RKO (cell line): ENCODE results near the gene SHCBP1.
"Not testable (repeated sequence)": the region's sequence is repeated elsewhere in the genome, so short reads cannot be mapped to it uniquely, and the experiment has no call there.

Experiments
- DNase-seq: peaks from one replicate; pipeline ENCODE4 v3.0.0-alpha.2; 2016; ENCODE audit warnings: low spot score

SHCBP1 gene, protein sequence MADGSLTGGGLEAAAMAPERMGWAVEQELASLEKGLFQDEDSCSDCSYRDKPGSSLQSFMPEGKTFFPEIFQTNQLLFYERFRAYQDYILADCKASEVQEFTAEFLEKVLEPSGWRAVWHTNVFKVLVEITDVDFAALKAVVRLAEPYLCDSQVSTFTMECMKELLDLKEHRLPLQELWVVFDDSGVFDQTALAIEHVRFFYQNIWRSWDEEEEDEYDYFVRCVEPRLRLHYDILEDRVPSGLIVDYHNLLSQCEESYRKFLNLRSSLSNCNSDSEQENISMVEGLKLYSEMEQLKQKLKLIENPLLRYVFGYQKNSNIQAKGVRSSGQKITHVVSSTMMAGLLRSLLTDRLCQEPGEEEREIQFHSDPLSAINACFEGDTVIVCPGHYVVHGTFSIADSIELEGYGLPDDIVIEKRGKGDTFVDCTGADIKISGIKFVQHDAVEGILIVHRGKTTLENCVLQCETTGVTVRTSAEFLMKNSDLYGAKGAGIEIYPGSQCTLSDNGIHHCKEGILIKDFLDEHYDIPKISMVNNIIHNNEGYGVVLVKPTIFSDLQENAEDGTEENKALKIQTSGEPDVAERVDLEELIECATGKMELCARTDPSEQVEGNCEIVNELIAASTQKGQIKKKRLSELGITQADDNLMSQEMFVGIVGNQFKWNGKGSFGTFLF

GRCh38 chr16:46621006-46621933, at the start of gene SHCBP1:
SHCBP1 (minus strand) TSS chr16:46621379; CDS start chr16:46621359, 20 bp downstream.
- DNase-seq, result peak; percentile 91

- no peak for DNase-seq
Observed at GRCh38 chr16:46662123-46662522, 40.9 kb upstream of the SHCBP1 start.

DNA sequence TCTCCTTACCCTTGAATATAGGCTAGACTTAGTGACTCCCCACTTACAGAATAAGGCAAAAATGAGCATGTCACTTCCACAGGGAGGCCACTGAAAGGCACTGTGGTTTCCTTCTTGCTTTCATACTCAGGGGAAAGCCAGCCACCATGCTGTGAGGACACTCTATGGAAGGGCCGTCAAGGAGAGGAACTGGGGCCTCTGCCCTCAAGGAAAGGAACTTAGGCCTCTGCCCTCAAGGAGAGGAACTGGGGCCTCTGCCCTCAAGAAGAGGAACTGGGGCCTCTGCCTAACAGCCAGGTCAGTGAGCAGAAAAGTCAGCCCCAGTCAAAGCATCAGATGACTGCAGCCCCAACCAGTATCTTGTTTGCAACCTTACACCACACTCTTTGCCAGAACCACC, 37.7 kb upstream of the SHCBP1 start:
- no peak for DNase-seq

GRCh38 chr16:46651305-46651704, 30.1 kb upstream of the SHCBP1 start:
- DNase-seq, result no peak

DNA sequence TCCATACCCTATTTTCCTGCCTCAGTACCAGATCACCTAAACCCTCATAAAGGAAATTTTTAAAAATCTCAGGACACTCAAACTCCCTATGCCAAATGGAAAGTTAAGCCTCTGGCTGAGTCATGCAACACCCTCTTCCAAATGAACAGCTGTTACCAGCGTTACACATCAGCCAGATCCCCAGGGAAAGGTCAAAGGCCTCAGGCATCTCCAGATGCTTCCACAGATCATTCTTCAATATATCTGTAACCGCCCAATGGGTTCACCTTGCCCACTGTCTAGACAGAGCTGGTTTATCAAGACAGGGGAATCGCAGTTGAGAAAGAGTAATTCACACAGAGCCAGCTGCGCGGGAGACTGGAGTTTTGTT, 29.1 kb upstream of the SHCBP1 start:
- no peak for DNase-seq

DNA sequence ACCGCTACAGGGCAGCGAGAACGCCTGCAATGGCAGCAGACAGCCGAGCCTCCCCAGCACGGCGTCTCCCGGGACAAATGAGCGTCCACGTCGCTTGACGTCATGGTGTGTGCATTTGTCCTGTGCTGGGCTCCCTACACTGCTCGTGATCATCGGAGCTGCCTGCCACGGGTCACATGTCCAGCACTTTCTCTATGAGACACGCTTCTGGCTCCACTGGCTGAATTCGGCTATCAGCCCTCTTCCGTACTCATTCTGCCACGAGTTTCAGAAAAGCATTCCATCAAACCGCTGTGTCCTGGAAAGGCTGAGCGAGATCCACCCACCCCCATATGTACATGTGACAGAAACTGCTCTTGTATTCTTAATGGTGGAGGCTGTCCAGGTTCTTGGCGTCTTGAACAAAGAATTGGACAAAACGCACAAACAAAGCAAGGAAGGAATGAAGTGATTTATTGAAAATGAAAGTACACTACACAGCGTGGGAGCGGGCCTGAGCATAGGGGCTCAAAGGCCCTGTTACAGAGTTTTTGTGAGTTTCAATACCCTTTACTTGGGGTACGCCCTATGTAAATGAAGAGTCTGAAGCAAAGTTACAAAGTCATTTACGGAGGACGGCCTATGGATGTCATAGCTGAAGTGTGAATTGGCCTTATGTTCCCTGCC, 28.5 kb upstream of the SHCBP1 start:
- DNase-seq, result no peak

DNA sequence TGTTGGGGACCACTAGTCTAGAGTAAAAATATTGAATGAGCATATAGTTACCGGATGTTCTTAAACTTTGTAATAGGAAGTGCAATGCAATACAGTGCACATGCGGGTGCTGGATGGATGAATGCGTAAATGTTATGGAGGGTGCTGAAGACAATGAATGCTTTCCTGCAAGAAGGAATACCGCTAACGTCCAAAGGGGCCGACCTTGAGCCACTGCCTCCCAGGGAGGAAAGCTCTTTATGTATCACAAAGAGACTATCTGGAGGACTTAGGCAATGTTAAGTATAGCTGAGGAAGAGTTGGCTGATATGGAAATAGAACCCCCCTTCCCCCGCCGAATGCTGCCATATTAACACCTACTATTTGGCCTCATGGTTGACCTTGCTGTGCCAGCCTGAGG, 27.5 kb upstream of the SHCBP1 start:
- no peak for DNase-seq

DNA sequence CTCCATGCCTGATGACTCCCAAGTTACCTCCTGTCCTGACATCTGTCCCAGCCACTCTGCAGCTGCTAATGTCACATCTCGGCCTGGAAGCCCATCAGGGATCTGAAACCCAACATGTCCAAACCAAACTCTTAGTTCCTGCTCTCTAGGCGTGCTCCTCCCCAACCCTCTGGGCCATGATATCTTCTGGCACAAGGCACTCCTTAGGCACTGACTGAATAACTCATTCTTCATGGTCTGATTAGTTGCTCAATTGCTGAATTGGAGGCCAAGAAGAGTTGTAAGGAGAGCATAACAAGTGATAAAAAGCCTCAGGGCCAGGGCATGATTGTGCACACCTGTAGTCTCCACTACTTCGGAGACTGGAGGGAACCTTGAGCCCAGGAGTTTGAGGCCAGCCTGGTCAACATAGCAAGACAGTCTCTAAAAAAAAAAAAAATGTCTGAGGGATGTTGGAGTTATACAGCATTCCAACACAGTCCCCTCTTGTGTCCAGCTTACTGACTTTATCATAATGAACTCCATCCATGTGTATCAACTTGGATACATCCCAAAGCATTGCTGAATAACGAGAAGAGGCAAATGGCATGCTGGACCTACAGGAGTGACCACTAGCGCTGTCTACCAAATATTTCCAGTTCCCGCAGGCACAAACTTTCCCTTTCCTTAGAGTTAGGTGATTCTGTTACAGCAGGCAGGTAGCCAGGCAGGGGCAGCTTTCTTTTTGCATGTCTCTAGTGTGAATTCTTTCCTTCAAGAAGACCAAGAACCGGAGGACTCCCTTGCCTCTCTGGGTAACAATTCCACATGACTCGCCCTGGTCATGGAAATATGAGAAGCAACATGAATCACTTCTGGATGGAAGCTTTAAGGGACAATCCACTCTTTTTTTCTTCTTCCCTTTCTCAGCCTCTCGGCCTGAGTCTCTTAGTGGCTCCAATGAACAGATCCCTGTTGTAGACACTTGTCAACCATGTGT, 18.1 kb upstream of the SHCBP1 start:
- peak; percentile 21 for DNase-seq

DNA sequence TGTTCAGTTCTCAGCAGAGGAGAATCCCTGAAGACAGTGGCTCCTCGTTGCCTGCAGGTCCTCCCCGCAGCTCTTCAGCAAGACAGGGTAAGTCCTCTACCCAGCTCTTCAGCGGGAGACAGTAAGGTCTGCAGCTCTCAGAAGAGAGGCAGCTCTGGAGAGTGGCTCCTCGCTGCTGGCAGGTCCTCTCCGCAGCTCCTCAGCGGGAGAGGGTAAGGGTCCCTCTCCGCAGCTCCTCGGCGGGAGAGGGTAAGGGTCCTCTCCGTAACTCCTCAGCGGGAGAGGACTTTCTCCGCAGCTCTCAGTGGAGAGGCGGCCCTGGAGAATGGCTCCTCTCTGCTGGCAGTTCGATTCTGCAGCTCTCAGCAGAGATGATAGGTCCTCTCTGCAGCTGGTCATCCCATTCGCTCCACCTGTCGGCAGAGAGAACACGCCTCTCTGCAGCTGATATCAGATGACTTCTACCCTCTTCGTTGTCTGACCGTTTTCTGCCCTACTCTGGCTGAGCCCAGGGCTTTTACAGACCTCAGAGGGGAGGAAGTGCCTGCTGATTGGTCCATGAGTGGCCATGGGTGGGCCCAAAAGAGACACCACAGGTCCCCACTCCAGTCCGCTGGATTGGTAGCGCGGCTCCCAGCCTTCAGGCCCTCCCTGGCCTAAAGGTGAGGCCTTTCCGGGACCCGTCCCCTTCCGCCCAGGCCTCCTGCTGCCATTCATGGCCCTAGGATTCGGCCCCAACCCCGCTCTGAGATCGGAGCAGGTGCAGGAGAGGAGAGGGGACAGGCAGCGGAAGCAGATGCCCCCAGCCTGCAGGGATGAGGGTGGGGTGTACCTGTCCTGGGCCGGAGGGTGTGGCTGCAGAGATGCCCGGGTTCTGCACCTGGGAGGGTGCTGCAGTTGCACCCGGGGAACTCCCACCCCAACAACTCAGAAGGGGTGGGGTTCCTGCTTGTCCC, 11.9 kb upstream of the SHCBP1 start:
- no peak for DNase-seq

DNA sequence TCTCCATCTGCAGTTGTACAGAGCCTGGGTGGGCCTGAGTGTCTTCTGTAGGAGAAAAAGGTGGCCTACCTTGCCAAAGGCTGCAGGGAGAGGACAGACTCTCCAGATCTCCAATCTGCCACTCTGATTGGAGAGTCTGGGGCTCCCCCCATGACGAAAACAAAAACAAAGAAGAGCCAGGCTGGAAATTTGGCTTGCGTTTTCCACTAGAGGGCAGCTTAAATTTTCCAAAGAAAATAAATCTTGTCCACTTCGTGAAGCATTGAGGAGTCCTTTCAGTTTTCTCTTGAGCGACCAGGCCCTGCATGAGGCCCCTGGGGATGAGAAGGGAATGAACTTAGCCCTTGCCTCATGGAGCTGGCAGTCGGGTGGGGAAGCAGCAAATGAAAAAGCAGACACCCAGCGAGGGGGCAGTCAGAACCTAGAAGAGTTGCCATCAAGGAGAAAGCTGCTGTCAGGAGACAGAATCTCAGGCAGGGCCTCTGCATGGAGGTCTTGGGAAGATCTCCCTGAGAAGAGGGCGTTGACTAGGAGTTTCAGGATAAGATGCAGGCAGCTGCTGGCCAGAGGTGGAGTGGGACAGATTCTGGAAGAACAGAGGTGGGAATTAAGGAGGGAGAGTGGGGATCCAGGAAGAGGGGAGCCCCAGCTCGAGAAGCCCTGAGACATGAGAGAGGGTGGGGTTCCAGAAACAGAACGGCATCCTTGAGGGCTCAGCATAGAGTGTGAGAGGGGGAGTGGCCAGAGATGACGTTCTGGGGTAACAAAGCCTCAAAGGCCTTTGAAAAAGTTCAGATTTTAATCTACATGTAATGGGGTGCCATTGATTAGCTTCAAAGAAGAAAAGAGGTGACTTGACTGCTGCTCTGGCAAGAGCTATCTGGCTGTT, 8.4 kb upstream of the SHCBP1 start:
- peak; percentile 76 for DNase-seq

DNA sequence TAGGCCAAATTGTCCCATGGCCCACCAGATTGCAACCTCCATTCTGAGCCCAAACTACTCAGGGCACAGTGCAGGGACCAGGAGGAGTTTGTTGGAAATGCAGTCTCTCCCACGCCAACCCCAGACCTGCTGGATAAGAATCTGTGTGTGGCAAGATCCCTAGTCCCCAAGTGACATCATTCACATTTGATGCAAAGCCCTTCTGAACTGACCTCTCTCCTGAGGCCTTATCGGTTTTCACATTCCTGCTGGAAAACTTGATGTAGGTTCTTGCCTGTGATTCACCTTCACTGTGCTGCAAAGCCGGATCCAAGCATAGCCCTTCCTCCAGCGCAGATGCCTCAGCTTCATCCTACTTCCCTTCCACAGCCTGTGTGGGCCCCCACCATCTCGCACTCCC, 6.6 kb upstream of the SHCBP1 start:
- no peak for DNase-seq

GRCh38 chr16:46626681-46627080, 5.5 kb upstream of the SHCBP1 start:
- not testable (repeated sequence) for DNase-seq

DNA sequence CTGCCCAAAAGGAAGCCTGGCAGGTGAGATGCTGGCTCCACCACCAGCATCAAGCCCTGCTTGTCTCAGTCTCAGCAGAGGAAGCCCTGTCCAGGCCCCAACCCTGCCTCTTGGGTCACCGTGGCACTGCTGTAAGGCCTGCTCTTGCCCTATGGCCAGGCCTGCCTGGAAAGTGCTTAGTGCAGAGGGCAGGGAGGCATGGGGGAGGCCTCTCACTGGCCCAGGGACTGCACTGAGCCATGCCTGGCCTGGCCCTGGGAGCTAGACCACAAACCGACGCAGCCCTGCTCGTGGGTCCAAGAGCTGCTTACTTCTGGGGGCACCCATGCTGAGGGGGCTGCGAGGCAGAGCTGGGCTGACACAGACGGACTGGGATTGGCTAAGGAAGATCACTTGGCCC, 3.7 kb upstream of the SHCBP1 start:
- not testable (repeated sequence) for DNase-seq

DNA sequence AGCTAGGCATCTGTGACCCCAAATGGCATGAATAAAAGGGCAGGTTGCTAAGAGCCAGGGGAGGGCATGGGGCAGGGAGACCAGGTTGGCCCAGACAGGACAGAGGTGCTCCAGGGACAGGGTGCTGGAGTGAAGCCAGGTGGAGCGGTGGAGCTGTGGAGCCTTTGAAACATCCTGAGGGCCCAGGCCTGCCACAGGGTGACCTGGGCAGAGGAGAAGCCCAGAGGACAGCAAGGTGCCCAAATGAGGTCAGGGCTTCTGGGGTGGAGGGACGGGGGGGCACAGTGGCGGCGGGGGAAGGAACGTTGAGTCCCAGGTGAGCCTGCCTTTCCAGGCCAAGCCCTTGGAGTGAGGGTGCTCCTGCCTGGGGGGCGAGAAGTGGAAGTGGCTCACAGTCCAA, 2.5 kb upstream of the SHCBP1 start:
- DNase-seq, result not testable (repeated sequence)

DNA sequence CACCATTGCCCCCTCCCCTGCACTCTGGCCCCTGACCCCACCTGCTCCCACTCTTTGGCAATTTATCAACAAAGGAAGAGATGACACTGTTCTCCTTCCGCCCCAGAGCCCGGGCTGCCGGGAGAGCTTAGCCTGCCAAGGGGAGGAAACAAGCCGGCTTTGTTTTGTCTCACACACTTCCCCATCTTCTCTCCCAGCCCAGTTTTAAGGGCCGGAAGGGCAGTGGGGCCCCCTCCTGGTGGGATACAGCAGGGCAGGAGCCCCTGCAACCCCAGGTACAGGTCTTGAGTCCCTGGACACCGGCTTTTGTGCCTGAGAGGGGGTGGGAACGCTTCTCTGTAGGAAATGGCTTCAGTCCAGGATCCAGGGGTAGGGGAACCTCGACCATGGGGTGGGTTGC, 2.1 kb upstream of the SHCBP1 start:
- not testable (repeated sequence) for DNase-seq

- no peak for DNase-seq
Observed at GRCh38 chr16:46621934-46622676, 926 bp upstream of the SHCBP1 start.

GRCh38 chr16:46620266-46621005, 743 bp downstream of the SHCBP1 start:
- peak; percentile 63 for DNase-seq
